Heart left ventricle (tissue), 13 donors: ENCODE data around the gene ARID3A.

Experiments used
- CTCF ChIP-seq, 12 donors: fragments of 200-600 bp; sonication (generic) in 4 of 12; IDR thresholded peaks; one replicate each; pipeline versions ENCODE4 v1.5.0 to v1.8.0; 2018 to 2022; ENCODE audit warnings: antibody characterized with exemption in 12 of 12, mild to moderate bottlenecking in 5 of 12
- POLR2A ChIP-seq, 2 donors: fragments of 450-650 bp; IDR thresholded peaks; one replicate each; pipeline ENCODE4 v1.6.1; 2017; ENCODE audit warnings: antibody characterized with exemption in 2 of 2, mild to moderate bottlenecking in 2 of 2, moderate library complexity in 2 of 2
- donor health status: ischemic (EF 13 %, LVEDD 7.1; RV severe dilation, severe dysfunction).
- donor health status: DM: no; HTN: yes; CAD: no.
- donor health status: DM: no; HTN: no; CAD: no.
- donor health status: ischemic (EF 25% LVEDD 6.9; RV normal size, moderate dysfunction).
- donor health status: ischemic (EF 25% LVEDD 5.7; RV mildly dilated, moderate dysfunction).
- donor health status: ischemic (EF 35%, LVEDD 5.7; RV mildly dilated, moderate dysfunction).
- donor health status: nonischemic (EF 11% LVEDD 7.7; RV severe dilation, severe dysfunction).
- donor health status: DM: yes; HTN: yes; CAD: no.
- donor health status: PGD.
- donor health status: ischemic (EF 29% LVEDD 5.4; RV normal size, mild dysfunction).
- donor health status: nonischemic (EF 23%, LVEDD 6.1; RV moderate dilation, normal function).

GRCh38 chr19:882871-883497 is 42.9 kb upstream of the ARID3A start:
- no peak for TF ChIP-seq CTCF (IDR thresholded peaks at IDR 0.05)
- no peak for TF ChIP-seq POLR2A (IDR thresholded peaks at IDR 0.05)
